Activated T-helper 9 cell treated with anti-CD3 and anti-CD28 coated beads, Interleukin-2, amount 50 U/mL, for 16 hours (primary cell): ENCODE measurements around the gene CHD9.
A peak's percentile ranks its signal among the peaks of the same experiment; 100 is the strongest.
"Not testable (repeated sequence)": the region's sequence is repeated elsewhere in the genome, so short reads cannot be mapped to it uniquely, and the experiment has no call there.

Experiments
- DNase-seq: peaks from one replicate; pipeline ENCODE4 v3.0.0-alpha.2; 2020; ENCODE audit warnings: low read depth

CHD9 gene

DNA sequence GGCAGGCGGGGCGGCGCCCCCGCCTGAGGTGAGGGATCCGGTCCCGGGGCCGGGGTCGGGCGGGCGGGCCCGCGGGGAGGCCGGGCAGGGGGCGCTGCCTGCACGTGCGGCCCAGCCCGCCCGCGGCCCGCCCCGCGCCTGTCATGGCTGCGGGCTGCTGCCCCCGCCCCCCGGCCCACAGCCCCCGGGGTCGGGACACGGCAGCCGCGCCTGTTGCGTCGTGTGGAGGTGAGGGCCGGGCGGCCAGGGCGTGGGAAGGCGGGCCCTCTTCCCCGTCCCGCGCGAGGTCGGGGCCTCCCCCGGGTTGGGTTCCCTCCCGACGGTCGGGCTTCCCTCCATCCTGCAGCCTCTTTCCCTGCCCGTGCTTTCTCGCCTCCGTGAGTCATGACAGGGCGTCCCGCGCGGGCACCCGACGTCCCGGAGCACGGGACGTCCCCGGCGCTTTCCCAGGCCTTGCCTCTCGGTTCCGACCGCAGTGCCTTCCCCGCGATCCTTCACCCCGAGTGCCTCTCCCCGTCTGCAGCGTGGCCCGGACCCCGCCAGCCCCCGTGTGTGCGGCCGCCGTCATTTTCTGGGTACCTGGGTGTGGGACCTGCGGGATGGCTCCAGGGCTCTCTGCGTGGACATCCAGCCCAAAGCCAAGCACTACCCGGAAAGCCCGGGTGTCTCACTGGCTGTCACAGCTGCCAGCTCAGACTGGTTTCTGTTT lies 76.7 kb downstream of the CHD9 start:
- DNase-seq, result peak; percentile 47

DNA sequence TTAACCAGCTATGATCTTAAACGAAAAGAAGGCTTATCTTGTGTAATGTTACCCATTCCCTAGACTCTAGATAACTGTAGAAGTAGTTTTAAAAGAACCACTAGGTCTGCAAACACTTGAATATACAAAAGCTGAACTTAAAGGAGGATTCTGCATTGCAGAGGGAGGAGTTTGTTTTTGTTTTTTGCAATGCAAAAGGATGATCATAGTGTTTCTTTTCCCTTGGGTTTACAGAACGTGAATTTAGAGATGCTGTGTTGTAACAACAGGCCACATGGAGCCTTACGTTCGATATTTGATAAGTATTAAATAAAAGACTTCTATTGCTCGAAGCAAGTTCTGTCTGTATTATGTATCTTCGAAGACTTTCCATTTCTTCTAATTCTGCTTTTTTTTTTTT lies 77.6 kb downstream of the CHD9 start:
- DNase-seq, result no peak

- no peak for DNase-seq
These were observed 80.5 kb downstream of the CHD9 start for GRCh38 chr16:53135329-53135728.

- no peak for DNase-seq
These were observed 88.2 kb downstream of the CHD9 start for GRCh38 chr16:53142823-53143568.

GRCh38 chr16:53147500-53148065 lies 92.8 kb downstream of the CHD9 start:
- no peak for DNase-seq

- no peak for DNase-seq
These were observed 96.0 kb downstream of the CHD9 start for GRCh38 chr16:53150769-53151168.

- no peak for DNase-seq
These were observed 97.5 kb downstream of the CHD9 start for GRCh38 chr16:53152329-53152728.

- DNase-seq, result no peak
These were observed 98.3 kb downstream of the CHD9 start for GRCh38 chr16:53153130-53153529.

- DNase-seq, result no peak
These were observed 99.7 kb downstream of the CHD9 start for GRCh38 chr16:53154513-53154912.

- no peak for DNase-seq
These were observed 101.7 kb downstream of the CHD9 start for GRCh38 chr16:53156516-53156915.

DNA sequence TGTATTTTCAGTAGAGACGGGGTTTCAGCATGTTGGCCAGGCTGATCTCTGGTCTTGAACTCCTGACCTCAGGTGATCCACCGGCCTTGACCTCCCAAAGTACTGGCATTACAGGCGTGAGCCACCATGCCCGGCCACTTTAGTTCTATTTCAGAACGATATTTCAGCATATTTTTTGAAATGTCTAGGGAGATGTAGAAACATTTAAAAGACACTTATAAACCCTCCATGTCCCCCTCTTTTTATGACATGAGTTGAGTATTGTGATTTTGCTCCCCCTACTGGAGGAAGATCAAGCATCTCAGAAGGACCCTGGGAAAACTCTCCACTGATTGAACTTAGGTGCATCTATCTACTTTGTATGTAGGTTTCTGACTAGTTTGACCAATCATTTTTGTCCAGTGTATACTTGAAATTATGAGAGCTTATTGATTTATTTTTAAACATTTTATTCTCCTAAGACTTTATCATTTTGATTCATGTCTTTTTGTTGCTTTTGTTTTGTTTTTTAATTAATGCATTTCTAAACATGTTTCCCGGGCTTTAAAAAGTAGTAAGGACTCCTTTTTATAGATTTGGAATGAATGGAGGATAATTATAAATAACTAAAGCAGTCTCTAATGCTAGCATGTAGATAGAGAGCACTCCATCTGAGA lies 105.1 kb downstream of the CHD9 start:
- DNase-seq, result no peak

- no peak for DNase-seq
These were observed 111.3 kb downstream of the CHD9 start for GRCh38 chr16:53166099-53166498.

GRCh38 chr16:53168744-53169143 lies 114.0 kb downstream of the CHD9 start:
- DNase-seq, result no peak

DNA sequence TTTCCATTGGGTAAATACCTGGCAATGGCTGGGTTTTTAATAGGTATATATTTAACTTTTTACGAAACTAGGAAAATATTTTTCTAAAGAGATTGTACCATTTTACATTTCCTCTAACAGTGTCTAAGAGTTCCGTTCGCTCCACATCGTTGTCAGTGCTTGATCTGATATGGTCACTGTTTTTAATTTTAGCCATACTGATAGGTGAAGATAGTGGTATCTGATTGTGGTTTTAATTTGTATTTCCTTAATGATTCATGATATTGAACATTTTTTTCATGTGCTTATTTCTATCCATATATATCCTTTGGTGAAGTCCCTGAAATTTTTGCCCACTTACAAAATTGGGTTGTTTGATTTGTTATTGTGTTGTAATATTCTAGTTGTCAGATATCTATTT lies 117.7 kb downstream of the CHD9 start:
- DNase-seq, result no peak

GRCh38 chr16:53175118-53175517 lies 120.3 kb downstream of the CHD9 start:
- DNase-seq, result no peak

DNA sequence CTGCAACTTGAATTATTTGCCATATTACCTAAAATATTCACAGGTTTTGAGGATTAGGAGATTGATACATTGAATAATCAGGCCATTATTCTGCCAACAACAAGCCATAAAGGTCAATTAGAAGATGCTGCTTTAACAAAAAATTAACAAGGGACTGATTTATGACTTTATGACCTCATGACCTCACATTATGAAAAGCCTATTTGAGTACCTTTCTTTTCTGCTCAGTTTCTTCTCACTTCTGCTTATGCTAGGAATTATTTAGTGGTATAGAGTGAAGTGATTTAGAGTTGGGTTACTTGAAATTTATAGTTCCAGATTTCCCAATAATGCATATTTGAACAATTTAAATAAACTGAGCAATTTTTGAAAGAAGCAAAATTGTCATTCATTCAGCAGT lies 121.6 kb downstream of the CHD9 start:
- no peak for DNase-seq

DNA sequence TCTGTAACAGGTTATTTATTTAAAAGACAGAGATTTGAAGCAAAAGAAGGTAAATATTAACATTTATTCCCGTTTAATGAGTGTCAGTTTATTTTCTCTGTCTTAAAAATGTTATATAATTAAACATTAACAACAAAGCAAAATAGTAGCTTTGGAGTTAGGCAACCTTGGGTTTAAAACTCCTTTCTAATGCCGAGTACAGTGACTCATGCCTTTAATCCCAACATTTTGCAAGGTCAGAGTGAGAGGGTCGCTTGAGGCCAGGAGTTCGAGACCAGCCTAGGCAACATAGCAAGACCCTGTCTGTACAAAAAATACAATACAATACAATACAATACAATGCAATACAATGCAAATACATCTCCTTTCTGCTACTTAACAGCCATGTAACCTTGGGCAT lies 128.7 kb downstream of the CHD9 start:
- DNase-seq, result no peak

DNA sequence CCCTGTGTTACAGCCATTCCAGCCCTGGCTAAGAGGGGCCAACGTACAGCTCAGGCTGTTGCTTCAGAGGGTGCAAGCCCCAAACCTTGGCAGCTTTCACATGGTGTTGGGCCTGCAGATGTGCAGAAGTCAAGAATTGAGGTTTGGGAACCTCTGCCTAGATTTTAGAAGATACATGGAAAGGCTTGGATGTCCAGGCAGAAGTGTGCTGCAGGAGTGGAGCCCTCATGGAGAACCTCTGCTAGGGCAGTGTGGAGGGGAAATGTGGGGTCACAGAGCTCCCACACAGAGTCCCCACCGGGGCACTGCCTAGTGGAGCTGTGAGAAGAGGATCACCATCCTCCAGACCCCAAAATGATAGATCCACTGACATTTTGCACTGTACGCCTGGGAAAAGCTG lies 130.9 kb downstream of the CHD9 start:
- not testable (repeated sequence) for DNase-seq

- no peak for DNase-seq
These were observed 133.0 kb downstream of the CHD9 start for GRCh38 chr16:53187775-53188174.

DNA sequence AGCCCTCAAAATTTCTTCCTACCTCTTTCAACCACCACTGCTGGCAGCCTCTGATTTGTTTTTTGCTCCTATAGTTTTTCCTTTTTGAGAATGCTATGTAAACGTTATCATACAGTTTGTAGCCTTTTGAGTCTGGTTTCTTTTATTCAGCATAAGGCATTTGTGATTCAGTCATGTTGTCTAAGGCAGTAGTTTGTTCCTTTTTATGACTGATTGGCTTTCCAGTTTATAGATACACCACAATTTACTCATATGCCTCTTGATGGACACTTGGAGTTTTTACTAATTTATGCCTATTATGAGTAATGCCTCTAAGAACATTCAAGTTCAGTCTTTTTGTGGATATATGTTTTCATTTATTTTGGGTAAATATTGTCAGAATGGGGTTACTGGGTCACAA lies 136.6 kb downstream of the CHD9 start:
- DNase-seq, result no peak

GRCh38 chr16:53198933-53199332 lies 144.1 kb downstream of the CHD9 start:
- no peak for DNase-seq

DNA sequence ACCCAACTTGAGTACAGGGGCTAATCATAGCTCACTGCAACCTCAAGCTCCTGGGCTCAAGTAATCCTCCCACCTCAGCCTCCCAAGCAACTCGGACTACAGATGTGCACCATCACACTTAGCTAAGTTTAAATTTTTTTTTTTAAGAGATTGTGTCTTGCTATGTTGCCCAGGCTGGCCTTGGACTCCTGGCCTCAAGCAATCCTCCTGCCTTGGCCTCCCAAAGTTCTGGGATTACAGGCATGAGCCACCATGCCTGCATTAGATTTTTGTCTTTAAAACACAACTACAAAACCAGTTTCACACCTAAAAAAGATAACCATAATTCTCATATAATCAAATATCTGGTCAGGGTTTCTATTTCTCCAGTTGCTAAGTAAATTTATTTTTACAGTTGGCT lies 147.1 kb downstream of the CHD9 start:
- no peak for DNase-seq

GRCh38 chr16:53202398-53202797 lies 147.6 kb downstream of the CHD9 start:
- no peak for DNase-seq
